HEK293 (cell line): Measurements from ENCODE around the gene DDX54.
A peak's percentile ranks its signal among the peaks of the same experiment; 100 is the strongest.

Source experiments
- CTCF ChIA-PET: fragments of 350-600 bp; formaldehyde crosslinking; extraction: SDS; loops from one replicate; lab custom pipeline; 2021; ENCODE audit warnings: antibody characterized with exemption; lab: Yijun Ruan, JAX
- POLR2A ChIA-PET: fragments of 300-600 bp; formaldehyde crosslinking; extraction: SDS; loops from one replicate; lab custom pipeline; 2020; ENCODE audit warnings: antibody characterized with exemption, inconsistent platforms; lab: Yijun Ruan, JAX
- H3K27ac ChIP-seq: fragments of 200-500 bp; sonication (Bioruptor generic); 2 replicates; pipeline ENCODE4 v1.5.1; 2014; ENCODE audit warnings: low read depth, low read length, control low read depth, inconsistent platforms; ENCODE audit errors: extremely low read depth
- H3K36me3 ChIP-seq, 2 experiments: fragments of 200-500 bp in 1 of 2; sonication (Bioruptor generic) in 1 of 2; 1 replicate in 1 of 2; 2 replicates in 1 of 2; pipeline ENCODE4 v1.5.1; 2014 to 2017; ENCODE audit warnings: inconsistent platforms in 2 of 2, low read length in 2 of 2; ENCODE audit not compliant: control insufficient read depth in 2 of 2, insufficient read depth in 1 of 2
- H3K4me1 ChIP-seq: fragments of 200-500 bp; sonication (Bioruptor generic); 2 replicates; pipeline ENCODE4 v1.5.1; 2014; ENCODE audit warnings: mild to moderate bottlenecking, low read length, inconsistent platforms; ENCODE audit not compliant: control insufficient read depth, insufficient read depth
- H3K4me3 ChIP-seq: 2 replicates; pipeline ENCODE4 v1.5.1; 2011; ENCODE audit warnings: low read depth, mild to moderate bottlenecking, control low read depth, low read length, moderate library complexity
- H3K9me3 ChIP-seq: fragments of 200-500 bp; sonication (Bioruptor generic); 2 replicates; pipeline ENCODE4 v1.5.1; 2014; ENCODE audit warnings: low read depth, low read length, inconsistent platforms; ENCODE audit not compliant: control insufficient read depth, insufficient read depth
- BCL11A ChIP-seq: fragments of 450-650 bp; formaldehyde crosslinking; IDR thresholded peaks from 2 replicates; pipeline ENCODE4 v1.5.1; 2016; ENCODE audit warnings: low read depth, missing biosample characterization, missing genetic modification characterization
- EGR2 ChIP-seq: fragments of 450-650 bp; formaldehyde crosslinking; IDR thresholded peaks from 2 replicates; pipeline ENCODE4 v1.5.1; 2016; ENCODE audit warnings: low read depth, missing biosample characterization, missing genetic modification characterization
- FEZF1 ChIP-seq: fragments of 450-650 bp; formaldehyde crosslinking; IDR thresholded peaks from 2 replicates; pipeline ENCODE4 v1.5.1; 2016; ENCODE audit warnings: missing biosample characterization, missing genetic modification characterization
- GLIS2 ChIP-seq: fragments of 450-650 bp; formaldehyde crosslinking; IDR thresholded peaks from 2 replicates; pipeline ENCODE4 v1.5.1; 2016; ENCODE audit warnings: missing biosample characterization, missing genetic modification characterization
- KLF7 ChIP-seq: fragments of 450-650 bp; formaldehyde crosslinking; IDR thresholded peaks from 2 replicates; pipeline ENCODE4 v1.5.1; 2016; ENCODE audit warnings: missing biosample characterization, missing genetic modification characterization, borderline replicate concordance
- OSR2 ChIP-seq: fragments of 450-650 bp; formaldehyde crosslinking; IDR thresholded peaks from 2 replicates; pipeline ENCODE4 v1.5.1; 2016; ENCODE audit warnings: missing biosample characterization, missing genetic modification characterization
- SCRT1 ChIP-seq: fragments of 450-650 bp; formaldehyde crosslinking; IDR thresholded peaks from 2 replicates; pipeline ENCODE4 v1.5.1; 2016; ENCODE audit warnings: missing biosample characterization, missing genetic modification characterization, borderline replicate concordance
- ZBTB11 ChIP-seq: fragments of 450-650 bp; formaldehyde crosslinking; conservative IDR thresholded peaks from 2 replicates; pipeline ENCODE4 v1.5.1; 2016; ENCODE audit warnings: low read depth, missing biosample characterization, missing genetic modification characterization
- ZBTB17 ChIP-seq: fragments of 450-650 bp; formaldehyde crosslinking; IDR thresholded peaks from 2 replicates; pipeline ENCODE4 v1.5.1; 2016; ENCODE audit warnings: missing biosample characterization, missing genetic modification characterization
- ZBTB20 ChIP-seq: fragments of 450-650 bp; formaldehyde crosslinking; IDR thresholded peaks from 2 replicates; pipeline ENCODE4 v1.5.1; 2016; ENCODE audit warnings: missing biosample characterization, missing genetic modification characterization
- ZBTB6 ChIP-seq: fragments of 450-650 bp; formaldehyde crosslinking; IDR thresholded peaks from 2 replicates; pipeline ENCODE4 v1.5.1; 2017; ENCODE audit warnings: missing biosample characterization, missing genetic modification characterization
- ZIC2 ChIP-seq: fragments of 450-650 bp; formaldehyde crosslinking; IDR thresholded peaks from 2 replicates; pipeline ENCODE4 v1.5.1; 2016; ENCODE audit warnings: missing biosample characterization, missing genetic modification characterization
- ZNF26 ChIP-seq: fragments of 450-650 bp; formaldehyde crosslinking; IDR thresholded peaks from 2 replicates; pipeline ENCODE4 v1.5.1; 2016; ENCODE audit warnings: missing biosample characterization, missing genetic modification characterization
- ZNF311 ChIP-seq: fragments of 450-650 bp; formaldehyde crosslinking; IDR thresholded peaks from 2 replicates; pipeline ENCODE4 v1.5.1; 2017; ENCODE audit warnings: missing biosample characterization, missing genetic modification characterization, borderline replicate concordance
- ZNF473 ChIP-seq: fragments of 450-650 bp; formaldehyde crosslinking; IDR thresholded peaks from 2 replicates; pipeline ENCODE4 v1.5.1; 2017; ENCODE audit warnings: missing biosample characterization, missing genetic modification characterization
- ZNF571 ChIP-seq: fragments of 450-650 bp; formaldehyde crosslinking; IDR thresholded peaks from 2 replicates; pipeline ENCODE4 v1.5.0; 2017; ENCODE audit warnings: missing biosample characterization, missing genetic modification characterization
- ZNF664 ChIP-seq: fragments of 450-650 bp; formaldehyde crosslinking; IDR thresholded peaks from 2 replicates; pipeline ENCODE4 v1.5.1; 2016; ENCODE audit warnings: missing biosample characterization, missing genetic modification characterization
- ZNF707 ChIP-seq: fragments of 450-650 bp; formaldehyde crosslinking; IDR thresholded peaks from 2 replicates; pipeline ENCODE4 v1.5.1; 2016; ENCODE audit warnings: missing biosample characterization, missing genetic modification characterization
- ZNF777 ChIP-seq: fragments of 450-650 bp; formaldehyde crosslinking; IDR thresholded peaks from 2 replicates; pipeline ENCODE4 v1.5.1; 2017; ENCODE audit warnings: missing biosample characterization, missing genetic modification characterization, borderline replicate concordance
- ZXDB ChIP-seq: fragments of 450-650 bp; formaldehyde crosslinking; IDR thresholded peaks from 2 replicates; pipeline ENCODE4 v1.5.1; 2016; ENCODE audit warnings: missing biosample characterization, missing genetic modification characterization
- TF ChIP-seq, protein P1 (sequence below): fragments of 450-650 bp; formaldehyde crosslinking; IDR thresholded peaks from 2 replicates; pipeline ENCODE4 v1.5.1; 2016; ENCODE audit warnings: missing biosample characterization, missing genetic modification characterization
- TF ChIP-seq, protein P2 (sequence below): fragments of 450-650 bp; formaldehyde crosslinking; IDR thresholded peaks from 2 replicates; pipeline ENCODE4 v1.5.1; 2016; ENCODE audit warnings: missing biosample characterization, missing genetic modification characterization

Gene DDX54

DNA sequence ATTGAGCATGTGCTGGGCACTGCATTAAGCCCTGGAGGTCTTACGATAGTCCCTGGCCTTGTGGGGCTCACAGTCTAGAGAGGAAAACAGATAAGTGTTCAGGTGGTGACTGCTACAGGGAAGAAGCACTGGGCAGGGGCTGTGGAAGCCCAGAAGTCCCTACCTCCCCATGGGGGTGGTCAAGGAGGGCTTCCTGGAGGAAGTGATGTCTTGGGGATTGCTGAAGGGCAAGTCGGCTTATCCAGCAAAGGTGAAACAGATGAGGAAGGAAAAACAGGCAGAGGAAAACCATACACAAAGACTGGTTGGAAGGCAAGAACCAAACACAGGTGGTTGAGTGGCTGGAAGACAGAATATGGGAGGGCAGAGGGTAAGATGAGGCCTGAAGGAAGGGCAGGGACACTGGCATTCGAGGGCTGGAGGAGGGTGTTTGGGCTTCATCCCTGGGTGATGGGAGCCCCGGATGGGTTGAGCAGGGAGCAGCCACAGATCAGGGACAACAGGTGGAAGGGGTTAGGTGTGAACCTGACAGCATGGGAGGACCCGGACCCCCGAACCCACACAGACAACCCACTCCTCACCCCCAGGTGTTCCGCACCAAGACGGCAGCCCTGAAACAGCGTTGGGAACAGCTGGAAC is 33.0 kb downstream of the DDX54 start (continued):
- TF ChIP-seq, protein P1, sequence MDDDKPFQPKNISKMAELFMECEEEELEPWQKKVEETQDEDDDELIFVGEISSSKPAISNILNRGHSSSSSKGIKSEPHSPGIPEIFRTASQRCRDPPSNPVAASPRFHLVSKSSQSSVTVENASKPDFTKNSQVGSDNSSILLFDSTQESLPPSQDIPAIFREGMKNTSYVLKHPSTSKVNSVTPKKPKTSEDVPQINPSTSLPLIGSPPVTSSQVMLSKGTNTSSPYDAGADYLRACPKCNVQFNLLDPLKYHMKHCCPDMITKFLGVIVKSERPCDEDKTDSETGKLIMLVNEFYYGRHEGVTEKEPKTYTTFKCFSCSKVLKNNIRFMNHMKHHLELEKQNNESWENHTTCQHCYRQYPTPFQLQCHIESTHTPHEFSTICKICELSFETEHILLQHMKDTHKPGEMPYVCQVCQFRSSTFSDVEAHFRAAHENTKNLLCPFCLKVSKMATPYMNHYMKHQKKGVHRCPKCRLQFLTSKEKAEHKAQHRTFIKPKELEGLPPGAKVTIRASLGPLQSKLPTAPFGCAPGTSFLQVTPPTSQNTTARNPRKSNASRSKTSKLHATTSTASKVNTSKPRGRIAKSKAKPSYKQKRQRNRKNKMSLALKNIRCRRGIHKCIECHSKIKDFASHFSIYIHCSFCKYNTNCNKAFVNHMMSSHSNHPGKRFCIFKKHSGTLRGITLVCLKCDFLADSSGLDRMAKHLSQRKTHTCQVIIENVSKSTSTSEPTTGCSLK (tag by site-specific recombination): no peak
- TF ChIP-seq ZXDB (no peak), SCRT1 (tag by site-specific recombination) (peak; percentile 82; the same call in 1 of the 2 replicates), ZNF26 (tag by site-specific recombination) (no peak), ZNF571 (tag by site-specific recombination) (no peak)
- TF ChIP-seq, protein P2, sequence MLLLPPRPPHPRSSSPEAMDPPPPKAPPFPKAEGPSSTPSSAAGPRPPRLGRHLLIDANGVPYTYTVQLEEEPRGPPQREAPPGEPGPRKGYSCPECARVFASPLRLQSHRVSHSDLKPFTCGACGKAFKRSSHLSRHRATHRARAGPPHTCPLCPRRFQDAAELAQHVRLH (tag by site-specific recombination): 0 out of 2 replicates have a peak, but pooled peaks have one; percentile 40

- ChIA-PET CTCF (interaction anchor here (0.6 to 2.9 kb wide), 9 partner anchors 15 to 385 kb away, joined by 3 to 31 read pairs (median 4); no protein-coding TSS in a partner anchor), POLR2A (interaction anchor here (0.6 kb wide), 1 partner anchor 13 kb away, joined by 3 read pairs; no protein-coding TSS in a partner anchor)
- Histone ChIP-seq H3K4me1 (0 out of 2 replicates have a peak, but pooled peaks cover 3% of the 10 kb centered on the region), H3K36me3 (no peaks in the 10 kb centered on the region), H3K9me3 (no peaks in the 10 kb centered on the region), H3K4me3 (no peak overlapping the region), H3K27ac (no peak overlapping the region)
- TF ChIP-seq ZNF473 (tag by site-specific recombination) (no peak), ZBTB6 (tag by site-specific recombination) (0 out of 2 replicates have a peak, but pooled peaks have one; percentile 10)
These were observed 33.6 kb downstream of the DDX54 start for GRCh38 chr12:113151655-113152054.

GRCh38 chr12:113149361-113150150 is 35.7 kb downstream of the DDX54 start, which contains the start of gene CFAP73:
Gene CFAP73 (plus strand): TSS chr12:113149724. CDS start chr12:113149858, 134 bp downstream.
- Histone ChIP-seq H3K27ac (no peak within 1 kb of the TSS), H3K9me3 (no peaks in the 10 kb centered on the region), H3K4me1 (0 out of 2 replicates have a peak, but pooled peaks cover 3% of the 10 kb centered on the region), H3K36me3 (no peaks in the 10 kb centered on the region), H3K4me3 (no peak within 1 kb of the TSS)
- CTCF ChIA-PET: interaction anchor here (0.6 to 2.1 kb wide), 6 partner anchors 12 to 157 kb away, joined by 3 to 7 read pairs (median 4); partner anchors contain the start of gene RASAL1
- POLR2A ChIA-PET: interaction anchor here (0.7 kb wide), 1 partner anchor 16 kb away, joined by 4 read pairs; no protein-coding TSS in a partner anchor
- TF ChIP-seq OSR2 (no peak), KLF7 (tag by site-specific recombination) (no peak), BCL11A (tag by site-specific recombination) (no peak), ZNF664 (no peak), ZBTB11 (no peak), ZBTB17 (tag by site-specific recombination) (peak; percentile 28; the same call in 1 of the 2 replicates), ZNF311 (no peak), ZNF707 (tag by site-specific recombination) (no peak), ZNF777 (tag by site-specific recombination) (no peak), GLIS2 (tag by site-specific recombination) (peak; percentile 68), EGR2 (tag by site-specific recombination) (peak; percentile 58), ZBTB20 (no peak), FEZF1 (tag by site-specific recombination) (no peak), ZIC2 (tag by site-specific recombination) (0 out of 2 replicates have a peak, but pooled peaks have one; percentile 55)
